HG03378 (cell line): ENCODE data around the gene FBLN5.
A peak's percentile ranks its signal among the peaks of the same experiment; 100 is the strongest.

Experiments
- ATAC-seq: cut with Tn5 transposase; IDR thresholded peaks from one replicate; pipeline ENCODE4 v1.9.1; 2021; ENCODE audit warnings: mild to moderate bottlenecking, moderate library complexity; ENCODE audit not compliant: unreplicated experiment

Gene FBLN5

DNA sequence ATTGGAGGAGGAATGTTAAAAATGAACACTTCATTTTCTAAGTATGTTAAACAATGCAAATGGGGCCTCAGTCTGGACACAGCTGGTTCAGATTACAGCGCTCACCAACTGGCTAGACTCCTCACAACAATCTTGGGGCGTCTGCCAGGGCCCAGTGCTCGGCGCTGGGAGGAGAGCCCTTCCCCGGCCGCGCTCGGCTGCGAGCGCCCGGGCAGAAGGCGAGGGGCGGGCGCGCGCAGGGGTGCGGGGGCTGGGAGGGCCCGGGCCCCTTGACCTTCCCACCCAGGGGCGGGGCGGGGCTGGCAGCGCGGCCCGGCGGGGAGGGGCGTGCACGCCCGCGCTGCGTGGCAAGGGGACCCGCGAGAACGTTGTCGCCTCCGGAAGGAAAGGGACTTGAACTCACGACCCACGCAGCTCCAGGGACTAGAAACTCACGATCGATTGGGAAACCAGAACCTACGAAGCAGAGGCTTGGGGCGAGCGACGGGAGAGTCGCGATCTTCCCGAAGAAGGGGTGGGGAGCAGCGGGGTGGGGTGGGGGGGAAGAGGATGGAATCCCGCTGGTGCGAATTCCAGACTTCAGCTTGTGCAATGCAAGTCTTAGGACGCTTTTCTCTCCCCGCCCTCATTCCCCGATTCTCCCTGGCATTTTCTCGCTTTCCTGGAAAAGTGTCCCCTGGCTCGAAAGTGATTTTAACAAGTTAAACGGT, at the start of gene FBLN5:
FBLN5 (minus strand) TSS at position 220 of the 710 bp plus-strand sequence. CDS start 465 bp downstream, outside the sequence.
- no peak for ATAC-seq

- no peak for ATAC-seq
These were observed 49.5 kb upstream of the FBLN5 start for GRCh38 chr14:91996948-91997371.

GRCh38 chr14:91987192-91987591, 39.7 kb upstream of the FBLN5 start:
- no peak for ATAC-seq

- ATAC-seq = no peak
These were observed 38.2 kb upstream of the FBLN5 start for GRCh38 chr14:91985521-91986255.

GRCh38 chr14:91985008-91985407, 37.5 kb upstream of the FBLN5 start:
- no peak for ATAC-seq

DNA sequence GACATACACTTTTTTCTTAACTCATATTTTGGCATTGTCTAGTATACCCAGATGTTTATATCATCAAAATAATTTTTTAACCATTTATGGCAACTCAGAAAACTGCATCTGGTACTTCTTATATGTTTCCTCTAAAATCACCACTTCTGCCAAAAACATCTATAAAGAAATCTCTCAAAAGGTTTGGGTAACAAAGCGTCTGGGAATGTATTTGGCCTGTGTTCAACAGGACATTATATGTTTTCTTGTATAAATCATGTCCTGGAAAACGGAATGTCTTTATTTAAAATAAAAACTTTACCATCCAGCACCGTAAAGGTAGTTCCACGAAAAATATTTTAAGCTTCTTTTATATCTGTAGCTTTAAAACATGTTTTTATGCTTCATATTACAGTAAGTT, 36.1 kb upstream of the FBLN5 start:
- no peak for ATAC-seq

- peak; percentile 78 for ATAC-seq
These were observed 32.7 kb upstream of the FBLN5 start for GRCh38 chr14:91980157-91980556.

GRCh38 chr14:91977884-91978283, 30.4 kb upstream of the FBLN5 start:
- no peak for ATAC-seq

- ATAC-seq = no peak
These were observed 28.3 kb upstream of the FBLN5 start for GRCh38 chr14:91975763-91976162.

GRCh38 chr14:91971188-91971778, 23.8 kb upstream of the FBLN5 start:
- ATAC-seq = no peak

DNA sequence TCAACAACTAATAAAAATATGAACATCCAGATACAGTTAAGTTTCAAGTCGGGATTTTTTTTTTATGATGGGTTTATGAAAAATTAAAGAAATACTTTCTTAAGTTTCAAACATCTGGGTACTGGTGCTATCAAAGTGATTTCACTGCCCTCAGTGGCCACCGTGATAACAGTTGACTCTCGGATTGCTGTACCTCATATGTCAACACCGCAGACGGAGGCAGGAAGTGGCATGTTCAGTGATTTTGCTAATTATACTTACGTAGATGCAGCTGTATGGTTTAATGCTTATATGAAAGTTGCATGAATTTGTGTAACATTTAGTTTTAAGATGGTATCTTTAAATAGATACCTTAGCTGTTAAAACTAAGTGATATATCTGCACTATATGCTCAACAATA, 20.8 kb upstream of the FBLN5 start:
- ATAC-seq = no peak

- no peak for ATAC-seq
These were observed 17.2 kb upstream of the FBLN5 start for GRCh38 chr14:91964724-91965123.

DNA sequence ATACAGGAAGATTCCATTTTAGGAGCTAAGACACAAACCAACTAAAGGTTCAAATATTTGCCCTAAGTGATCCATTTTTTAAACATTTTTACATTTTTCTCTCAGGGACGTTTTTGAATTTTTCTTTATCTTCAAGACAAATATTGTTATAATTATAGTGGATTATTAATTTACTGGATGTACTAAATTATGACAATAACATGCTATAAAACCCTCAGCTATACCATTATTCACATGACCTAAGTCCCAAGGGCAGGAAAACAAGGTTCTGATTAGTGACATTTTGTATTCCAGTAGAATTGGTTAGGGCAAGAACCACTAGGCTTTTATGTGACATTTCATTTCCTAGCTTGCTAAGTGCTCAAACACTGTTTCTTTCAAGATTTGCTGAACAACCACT, 16.5 kb upstream of the FBLN5 start:
- ATAC-seq = no peak

DNA sequence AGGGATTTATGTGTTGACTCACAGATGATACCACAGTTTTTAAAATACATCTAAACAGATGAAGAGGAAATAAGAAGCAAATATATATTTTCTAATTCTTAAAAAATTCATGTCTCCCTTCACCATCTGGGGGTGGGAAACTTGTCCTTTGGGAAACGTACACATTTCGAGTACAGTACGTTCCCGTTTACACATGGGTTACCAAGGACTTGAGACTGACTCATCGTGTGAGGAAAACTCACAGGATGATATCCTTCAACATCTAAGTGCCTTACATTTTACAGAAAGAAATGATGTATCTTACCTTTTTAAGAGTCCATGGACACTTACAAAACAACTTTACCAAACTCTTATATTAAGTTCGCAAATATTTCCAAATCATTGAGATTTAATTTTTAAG, 16.0 kb upstream of the FBLN5 start:
- ATAC-seq = no peak

GRCh38 chr14:91961297-91962220, 14.1 kb upstream of the FBLN5 start:
- ATAC-seq = no peak

DNA sequence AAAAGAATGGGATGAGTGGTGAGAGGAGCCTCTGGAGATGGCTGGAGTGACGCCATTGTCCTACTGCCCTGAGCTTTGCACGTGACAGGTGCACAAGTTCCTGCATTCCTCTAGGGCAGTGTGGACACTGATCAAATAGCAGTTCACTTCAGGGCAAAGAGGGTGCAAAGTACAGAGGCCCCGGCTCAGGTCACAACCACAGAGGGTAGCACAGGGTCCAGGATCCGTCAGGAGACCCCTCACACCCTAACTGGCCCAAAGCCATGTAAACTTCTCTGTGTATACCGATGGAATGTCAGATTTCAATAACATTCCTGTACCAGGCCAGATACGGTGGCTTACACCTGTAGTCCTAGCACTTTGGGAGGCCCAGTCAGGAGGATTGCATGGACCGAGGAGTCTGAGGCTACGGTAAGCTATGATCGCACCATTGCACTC, 10.4 kb upstream of the FBLN5 start:
- no peak for ATAC-seq

- no peak for ATAC-seq
These were observed 9.1 kb upstream of the FBLN5 start for GRCh38 chr14:91956616-91957015.

- no peak for ATAC-seq
These were observed 7.7 kb upstream of the FBLN5 start for GRCh38 chr14:91955168-91955567.

DNA sequence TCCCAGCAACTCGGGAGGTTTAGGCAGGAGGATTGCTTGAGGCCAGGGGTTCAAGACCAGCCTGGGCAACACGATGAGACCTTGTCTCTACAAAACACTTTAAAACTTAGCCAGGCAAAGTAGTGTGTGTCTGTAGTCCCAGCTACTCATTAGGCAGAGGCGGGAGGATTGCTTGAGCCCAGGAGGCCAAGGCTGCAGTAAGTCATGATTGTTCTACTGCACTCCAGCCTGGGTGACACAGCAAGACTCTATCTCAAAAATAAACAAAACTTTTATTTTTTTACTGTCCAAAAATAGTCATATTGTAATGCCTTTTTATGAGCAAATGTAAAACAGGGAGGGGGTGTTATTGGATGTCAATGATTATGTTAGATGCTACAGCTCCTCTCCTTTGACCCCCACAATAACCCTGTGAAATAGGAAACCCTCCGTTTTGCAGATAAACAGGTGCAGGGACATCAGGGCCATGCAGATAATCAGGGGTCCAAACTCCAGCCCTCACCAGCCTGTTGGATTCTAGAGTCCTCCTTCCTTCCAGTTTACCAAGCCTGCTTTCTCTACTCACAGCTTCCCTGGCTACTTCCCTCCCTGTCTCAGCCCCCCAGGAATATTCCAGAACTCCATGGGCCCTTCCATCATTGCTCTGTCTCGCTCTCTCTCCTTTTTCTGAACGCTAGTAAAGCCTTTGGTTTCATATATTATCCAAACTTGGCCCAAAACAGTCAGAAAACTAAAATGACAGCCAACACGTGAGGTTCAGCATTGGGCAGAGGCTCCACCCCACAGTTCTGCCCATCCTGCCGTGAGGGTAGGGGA, 5.9 kb upstream of the FBLN5 start:
- ATAC-seq = no peak
